ENCODE measurements around the gene SPAG5. TPM values are rescaled to one million over a fixed set of nuclear protein-coding genes. Genes with fewer than 3 reads are reported as not detected.

The SPAG5 gene
- polyA plus RNA-seq, 3 donors, result 43.3 to 59.4 (median 52.6) TPM

DNA sequence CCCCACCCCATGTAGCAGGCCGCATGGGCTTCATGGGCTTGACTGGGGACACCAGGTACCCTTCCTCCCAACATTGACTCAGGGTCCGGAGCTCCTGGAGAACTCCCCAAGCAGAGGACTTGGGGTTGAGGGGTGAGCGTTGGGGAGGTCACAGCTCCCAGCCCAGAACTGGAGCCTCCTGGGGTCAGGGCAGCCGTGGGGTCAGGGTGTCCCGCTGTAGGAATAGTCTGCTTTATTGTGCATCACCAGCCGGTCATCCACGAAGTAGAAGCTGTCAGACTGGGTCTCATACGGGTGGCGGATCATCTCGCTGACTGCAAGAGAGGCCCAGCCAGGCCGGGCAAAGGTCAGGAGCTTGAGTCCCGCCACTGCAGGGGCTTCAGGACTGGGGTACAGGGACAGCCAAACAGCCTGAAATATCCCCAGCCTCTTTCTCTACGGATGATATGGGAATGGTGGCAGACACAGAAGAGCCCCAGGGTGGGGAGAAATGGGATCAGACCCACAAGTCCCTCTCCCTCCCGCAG, 51.7 kb downstream of the SPAG5 start:
- DNase-seq (ENCODE audit: low read depth in 3 of 3, low spot score in 2 of 3), result no peak

DNA sequence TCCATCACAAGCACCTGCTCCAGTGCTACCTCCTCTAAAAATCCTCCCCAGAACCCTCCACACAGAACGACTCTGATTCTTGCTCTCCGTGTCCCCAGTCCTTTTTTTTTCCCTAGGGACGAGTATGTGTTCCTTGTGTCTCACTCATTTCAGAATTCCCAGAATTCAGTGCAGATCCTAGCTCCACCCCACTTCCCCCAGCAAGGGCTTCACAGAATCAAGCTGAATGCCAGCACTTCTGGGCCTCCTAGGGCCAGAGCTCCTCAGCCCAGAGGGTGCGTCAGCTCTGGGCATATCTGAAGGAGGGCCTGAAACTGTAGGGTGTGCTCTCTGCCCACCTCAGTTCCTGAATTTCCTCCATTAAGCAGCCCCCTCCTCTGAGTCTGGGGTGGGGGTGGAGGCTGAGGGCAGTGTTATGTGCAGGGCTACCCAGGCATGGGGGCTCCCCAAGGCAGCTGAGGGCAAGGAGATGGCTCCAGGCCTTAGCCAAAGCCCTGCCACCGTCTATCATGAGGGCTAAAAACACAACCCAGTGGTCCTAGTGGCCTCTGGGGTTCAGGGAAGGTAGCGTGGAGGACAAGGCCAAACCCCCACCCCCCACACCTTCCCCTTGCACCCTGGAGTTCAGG, 52.9 kb downstream of the SPAG5 start:
- no peak for DNase-seq (ENCODE audit: low read depth in 3 of 3, low spot score in 2 of 3)

DNA sequence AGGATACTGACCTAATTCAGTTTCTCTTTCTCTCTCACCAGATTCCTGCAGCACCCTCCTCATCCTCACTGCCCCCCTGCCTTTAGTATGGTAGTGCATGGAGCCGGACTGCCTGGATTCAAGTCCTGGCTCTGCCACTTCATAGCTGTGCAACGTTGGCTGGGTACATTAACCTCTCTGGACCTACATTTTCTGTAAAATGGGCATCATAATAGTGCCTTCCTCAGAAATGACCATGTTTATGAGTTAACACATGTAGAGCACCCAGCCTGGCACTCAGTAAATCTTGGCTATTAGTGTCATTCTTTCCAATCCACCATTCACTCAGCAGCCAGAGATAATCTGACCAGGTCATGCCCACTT, 53.7 kb downstream of the SPAG5 start:
- no peak for DNase-seq (ENCODE audit: low read depth in 3 of 3, low spot score in 2 of 3)

DNA sequence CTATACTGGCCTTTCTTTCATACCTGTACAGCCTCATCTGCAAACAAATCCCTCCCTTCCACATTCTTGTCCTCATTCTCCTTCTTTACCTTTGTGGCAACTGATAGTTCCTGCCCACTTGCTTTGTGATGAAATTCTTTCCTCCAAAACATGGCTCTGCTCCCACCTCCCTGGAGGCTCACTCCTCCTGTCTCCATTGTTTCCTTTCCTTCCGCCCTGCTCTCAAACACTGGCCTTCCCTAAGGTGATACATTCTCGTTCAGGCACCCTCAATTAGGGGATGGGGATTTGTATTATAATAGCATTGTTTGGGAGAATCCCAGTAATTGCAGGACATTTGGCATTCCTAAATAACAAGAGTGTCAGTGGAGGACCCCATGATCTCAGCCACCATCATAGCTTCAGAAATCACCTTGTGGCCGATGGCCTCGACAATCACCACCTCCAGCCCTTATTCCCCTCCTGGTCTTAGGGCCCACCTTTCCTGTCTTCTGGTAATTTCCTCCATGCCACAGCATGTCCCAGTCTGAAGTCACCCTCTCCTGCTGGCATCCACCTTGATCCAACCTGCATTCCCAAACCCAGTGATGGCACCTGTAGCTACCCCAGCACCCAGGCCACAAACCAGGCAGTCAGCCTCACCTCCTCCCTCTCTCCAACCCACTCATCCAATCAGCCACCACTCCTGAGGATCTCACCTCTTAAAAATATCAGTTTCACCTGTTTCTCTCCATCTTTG, 54.3 kb downstream of the SPAG5 start:
- no peak for DNase-seq (ENCODE audit: low read depth in 3 of 3, low spot score in 2 of 3)

DNA sequence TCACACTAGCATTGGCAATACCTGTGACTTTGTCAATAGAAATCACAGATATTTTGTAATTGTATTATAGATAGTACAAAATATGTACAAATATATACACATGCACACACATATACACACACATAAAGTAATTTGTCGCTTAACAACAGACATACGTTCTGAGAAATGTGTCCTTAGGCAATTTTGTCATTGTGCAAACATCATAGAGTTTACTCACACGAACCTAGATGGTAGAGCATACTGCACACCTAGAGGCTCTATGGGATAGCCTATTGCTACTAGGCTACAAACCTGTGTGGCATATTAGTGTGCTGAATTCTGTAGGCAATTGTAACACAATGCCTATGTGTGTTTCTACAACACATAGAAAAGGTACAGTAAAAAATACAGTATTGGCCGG, 57.4 kb downstream of the SPAG5 start:
- no peak for DNase-seq (ENCODE audit: low read depth in 3 of 3, low spot score in 2 of 3)

DNA sequence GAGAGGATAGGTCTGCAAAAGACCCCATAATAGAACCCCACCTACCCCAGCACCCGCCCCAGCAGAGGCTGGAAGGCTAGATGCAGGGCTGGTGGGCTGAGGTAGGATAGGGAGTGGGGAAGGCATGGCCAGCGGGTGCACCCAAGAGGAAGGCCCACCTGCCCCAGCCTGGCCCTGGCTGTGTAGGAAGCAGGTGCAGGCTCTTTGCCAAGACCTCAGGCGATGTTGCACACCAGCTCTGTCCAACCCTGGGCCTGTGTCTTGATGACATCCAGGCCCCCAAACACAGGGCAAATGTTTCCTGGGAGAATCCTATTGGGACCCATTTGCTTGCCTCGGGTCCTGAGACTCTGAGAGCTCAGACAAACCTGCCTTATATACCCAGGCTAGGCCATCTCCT, 58.6 kb downstream of the SPAG5 start:
- no peak for DNase-seq (ENCODE audit: low read depth in 3 of 3, low spot score in 2 of 3)

DNA sequence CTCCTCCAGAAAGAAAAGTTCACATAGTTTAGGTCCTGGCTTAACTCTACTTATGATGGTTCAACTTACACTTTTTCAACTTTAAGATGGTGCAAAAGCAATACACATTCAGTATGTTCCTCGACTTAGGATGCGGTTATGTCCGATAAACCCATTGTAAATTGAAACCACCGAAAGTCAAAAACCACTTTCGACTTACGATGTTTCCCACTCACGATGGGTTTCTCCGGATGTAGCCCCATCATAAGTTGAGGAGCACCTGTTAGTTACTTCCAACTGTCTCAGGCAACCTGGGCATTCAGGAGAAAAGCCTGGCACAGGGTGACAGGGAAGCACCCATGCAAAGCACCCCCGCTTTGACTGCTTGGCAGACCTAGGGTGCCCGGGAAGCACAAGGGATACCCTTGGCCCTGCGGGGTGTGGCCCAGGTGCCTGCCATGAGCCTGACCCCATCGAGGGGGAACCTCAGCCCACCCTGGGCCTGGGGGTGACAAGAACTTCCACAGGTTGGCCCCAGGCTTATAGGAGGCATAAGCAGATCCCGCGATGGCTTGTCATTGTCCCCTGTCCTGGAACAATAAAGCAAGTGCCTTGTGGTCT, 60.4 kb downstream of the SPAG5 start:
- DNase-seq (ENCODE audit: low read depth in 3 of 3, low spot score in 2 of 3), result no peak

DNA sequence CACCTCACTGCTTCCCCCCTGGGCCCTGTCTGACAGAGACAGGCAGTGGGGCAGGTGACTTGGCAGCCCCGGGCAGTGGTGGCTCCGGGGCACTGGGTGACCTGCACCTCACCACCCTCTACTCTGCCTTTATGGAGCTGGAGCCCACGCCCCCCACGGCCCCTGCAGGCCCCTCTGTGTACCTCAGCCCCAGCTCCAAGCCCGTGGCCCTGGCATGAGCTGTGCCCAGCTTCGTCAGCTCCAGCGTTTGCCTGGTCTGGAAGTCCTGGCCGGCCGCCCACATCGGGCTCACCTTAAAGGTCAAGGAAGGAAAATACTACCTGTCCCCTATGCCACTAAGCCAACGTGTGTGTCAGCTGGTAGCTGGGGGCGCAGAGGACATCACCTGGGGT, 61.6 kb downstream of the SPAG5 start:
- DNase-seq (ENCODE audit: low read depth in 3 of 3, low spot score in 2 of 3), result no peak

DNA sequence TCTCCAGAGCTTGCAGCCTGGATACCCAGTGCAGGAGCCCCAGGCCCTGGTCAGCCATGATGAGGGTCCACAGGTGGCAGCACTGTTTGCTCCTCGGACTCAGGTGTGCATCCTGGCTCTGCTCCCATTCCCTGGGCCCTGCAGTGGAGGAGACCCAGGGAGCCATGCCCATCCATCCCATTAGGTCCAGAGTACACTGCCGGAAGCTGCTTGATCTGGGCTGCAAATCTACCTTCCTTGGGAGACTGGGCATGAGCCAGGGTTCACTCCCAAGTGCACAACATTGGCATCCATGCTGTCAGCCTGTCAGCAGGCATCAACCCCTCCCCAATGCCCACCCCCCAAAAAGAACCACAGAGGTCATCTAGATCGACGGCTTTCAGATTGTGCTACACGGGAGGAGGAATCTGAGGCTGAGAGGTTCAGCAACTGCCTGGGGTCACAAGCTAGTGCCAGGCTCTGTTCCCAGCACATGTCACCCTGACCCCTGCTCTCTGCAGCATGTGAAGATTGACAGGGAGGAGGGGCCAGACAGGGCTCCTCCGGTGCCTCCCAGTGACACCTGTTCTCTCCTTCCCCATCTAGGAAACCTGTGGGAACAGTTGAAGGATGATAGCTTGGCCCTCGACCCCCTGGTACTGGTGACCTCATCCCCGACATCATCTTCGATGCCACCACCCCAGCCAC, 62.1 kb downstream of the SPAG5 start:
- no peak for DNase-seq (ENCODE audit: low read depth in 3 of 3, low spot score in 2 of 3)

DNA sequence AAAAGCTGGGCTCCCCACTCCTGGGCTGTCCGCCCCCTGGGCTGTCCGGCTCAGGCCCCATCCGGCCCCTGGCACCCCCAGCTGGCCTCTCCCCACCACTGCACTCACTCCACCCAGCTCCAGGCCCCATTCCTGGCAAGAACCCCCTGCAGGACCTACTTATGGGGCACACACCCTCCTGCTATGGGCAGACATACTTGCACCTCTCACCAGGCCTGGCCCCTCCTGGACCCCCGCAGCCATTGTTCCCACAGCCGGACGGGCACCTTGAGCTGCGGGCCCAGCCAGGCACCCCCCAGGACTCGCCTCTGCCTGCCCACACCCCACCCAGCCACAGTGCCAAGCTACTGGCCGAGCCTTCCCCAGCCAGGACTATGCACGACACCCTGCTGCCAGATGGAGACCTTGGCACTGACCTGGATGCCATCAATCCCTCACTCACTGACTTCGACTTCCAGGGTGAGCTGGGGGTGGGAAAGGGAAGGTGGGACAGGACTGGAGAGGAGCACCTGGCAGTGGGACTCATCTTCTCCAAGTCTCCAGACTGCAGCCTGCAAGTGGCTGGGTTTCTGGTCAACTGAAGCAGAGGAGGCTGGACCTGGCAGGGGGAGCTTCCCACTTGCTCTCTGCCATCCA, 64.0 kb downstream of the SPAG5 start:
- DNase-seq (ENCODE audit: low read depth in 3 of 3, low spot score in 2 of 3), result no peak

DNA sequence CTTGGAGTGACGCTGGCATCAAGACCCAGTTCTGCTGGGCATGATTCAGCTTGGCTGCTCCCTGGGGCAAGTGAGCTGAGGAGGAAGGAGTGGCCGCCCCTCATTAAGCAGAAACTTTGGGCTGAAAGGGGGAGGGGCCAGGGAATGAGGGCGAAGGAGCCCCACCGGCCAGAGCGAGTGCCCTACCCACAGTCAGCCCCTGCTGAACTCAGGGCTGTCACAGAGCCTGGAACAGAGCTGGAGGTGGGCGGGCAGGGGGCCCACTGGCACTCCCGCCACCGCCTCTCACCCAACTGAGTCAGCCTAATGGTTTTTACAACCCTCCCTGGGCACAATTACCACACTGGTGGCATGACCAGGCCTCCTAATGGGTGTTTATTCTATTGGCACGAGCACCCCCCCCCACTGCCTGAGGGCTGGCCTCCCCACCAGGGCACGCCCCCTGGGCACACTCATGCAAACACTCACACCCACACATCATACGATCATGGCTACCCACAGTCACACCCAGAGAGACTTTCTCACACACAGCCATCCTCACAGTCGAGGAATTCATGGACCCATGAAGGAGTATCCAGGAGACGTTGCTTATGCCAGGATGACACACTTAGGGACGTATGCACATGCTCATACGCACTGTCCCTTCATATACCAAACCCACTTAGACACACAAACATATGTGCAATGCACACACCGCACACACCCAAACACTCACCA, 65.6 kb downstream of the SPAG5 start:
- DNase-seq (ENCODE audit: low read depth in 3 of 3, low spot score in 2 of 3), result no peak

DNA sequence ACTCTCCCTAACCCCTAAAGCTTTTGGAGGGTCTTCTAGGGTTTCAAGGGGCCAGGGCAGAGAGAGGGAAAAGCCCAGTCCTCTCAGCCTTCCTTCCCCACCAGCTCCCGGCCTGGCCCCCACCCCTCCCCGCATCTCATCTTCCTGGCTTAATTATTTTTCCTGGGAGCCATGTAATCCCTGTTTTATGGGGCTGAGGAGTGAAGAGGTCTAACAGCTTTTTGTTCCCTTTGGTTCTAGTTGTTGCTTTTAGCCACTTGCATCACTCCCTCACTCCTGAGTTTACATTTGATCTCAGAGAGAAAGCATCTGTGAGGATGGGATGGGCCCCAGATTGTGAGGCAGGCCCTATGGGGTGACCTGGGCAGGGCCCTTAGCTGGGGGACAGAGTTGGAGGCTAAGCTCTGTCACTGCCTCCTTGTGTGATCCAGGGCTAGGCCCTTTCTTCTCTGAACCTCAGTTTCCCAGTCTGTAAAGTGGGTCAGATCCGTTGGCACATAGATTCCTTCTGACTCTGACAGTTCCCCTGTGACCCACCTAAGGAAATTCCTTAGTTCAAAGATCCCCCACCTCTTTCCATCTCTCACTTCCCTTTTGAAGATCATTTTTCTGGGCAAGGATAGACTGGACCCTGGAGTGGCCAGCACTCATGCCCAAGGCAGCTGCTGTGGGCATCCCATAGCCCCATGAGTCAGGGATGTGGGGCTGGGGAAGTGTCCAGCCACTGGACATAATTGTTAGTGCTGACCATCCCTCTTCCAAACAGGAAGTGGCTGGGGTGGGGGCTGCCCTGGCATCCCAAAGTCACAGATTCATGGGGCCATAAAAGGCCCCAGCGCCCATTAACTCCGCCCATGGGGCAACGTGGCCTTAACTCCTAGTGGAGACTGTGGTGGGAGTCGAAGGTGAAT, 66.5 kb downstream of the SPAG5 start:
- DNase-seq (ENCODE audit: low read depth in 3 of 3, low spot score in 2 of 3), result no peak

DNA sequence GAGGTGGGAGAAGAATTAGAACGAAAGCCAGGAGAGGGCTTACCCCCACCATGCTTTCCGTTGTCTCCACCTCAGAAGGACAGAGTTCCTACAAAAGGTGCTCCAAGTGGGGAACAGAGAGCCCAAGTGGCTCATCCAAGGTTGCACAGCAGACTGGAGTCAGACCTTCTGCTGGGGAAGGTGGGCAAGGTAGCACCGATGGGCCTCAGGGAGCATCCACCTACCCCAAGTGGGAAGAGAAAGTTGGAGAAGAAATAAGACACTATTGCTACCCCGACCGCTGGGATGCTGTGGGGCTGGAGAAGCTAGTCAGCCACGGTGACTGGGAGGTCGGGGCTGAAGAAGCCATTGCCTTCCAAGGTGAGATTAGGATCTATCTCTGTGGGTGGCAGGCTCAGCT, 67.9 kb downstream of the SPAG5 start:
- no peak for DNase-seq (ENCODE audit: low read depth in 3 of 3, low spot score in 2 of 3)

DNA sequence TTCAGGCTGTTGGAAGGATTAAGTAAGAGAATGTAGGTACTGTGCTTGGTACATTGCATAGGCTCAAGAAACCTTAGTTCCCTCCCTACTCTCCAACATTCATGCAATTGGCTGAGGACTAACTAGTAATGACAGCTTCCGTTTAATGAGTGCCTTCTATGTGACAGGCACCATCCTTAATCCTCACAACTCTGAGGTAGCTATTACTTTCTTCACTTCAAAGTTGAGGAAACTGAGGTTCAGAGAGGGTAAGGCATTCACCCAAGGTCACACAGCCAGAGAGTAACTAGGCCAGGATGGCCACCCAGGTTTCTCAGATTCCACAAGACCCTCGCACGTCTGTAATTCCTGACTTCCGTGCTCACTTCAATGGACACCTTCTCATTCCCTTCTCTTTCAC, 68.6 kb downstream of the SPAG5 start:
- no peak for DNase-seq (ENCODE audit: low read depth in 3 of 3, low spot score in 2 of 3)

DNA sequence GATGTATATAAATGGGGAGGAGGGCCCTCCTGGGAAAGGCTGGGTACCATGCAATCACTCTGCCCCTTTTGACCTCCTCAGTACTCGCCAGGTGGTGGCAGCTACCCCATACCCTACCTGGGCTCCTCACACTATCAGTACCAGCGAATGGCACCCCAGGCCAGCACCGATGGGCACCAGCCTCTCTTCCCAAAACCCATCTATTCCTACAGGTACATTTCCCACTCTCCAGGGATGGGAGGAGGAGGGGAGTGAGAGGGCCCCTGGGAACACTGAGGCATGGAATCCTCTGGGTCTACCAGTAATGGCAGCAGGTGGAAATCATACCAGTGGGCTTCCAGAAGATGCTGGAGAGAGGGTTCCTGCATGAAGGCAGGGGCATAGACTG, 69.8 kb downstream of the SPAG5 start:
- no peak for DNase-seq (ENCODE audit: low read depth in 3 of 3, low spot score in 2 of 3)

DNA sequence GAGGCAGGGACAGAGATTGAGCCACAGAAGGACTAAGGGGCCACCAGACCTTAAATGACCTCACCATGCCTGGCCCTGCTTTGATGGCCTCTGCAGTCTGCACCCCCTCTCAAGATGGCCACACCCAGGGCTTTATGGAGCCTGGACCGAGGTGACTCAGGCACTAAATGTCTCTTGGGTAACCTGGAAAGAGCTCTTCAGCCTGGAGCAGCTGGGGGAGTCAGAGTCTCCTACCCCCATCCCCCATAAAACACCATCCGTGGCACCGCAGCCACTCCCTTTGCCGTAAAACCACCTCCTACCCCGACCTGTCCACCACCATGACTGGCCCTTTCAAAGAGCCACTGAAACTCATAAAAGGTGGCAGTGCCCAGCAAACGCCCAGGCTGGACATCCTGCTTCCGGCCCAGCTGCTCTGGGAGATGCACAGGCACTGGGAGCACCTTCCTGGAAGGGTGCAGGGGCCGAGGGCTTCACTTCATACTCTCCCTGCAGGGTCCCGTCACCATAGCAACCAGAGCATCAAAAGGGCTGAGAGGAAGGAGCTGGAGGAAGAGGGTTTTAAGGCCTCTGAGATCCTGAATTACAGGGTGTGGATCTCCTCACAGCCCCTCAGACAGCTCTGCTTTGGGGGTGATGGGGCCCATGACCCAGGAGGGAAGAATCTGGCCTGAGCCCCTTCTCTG, 70.4 kb downstream of the SPAG5 start:
- no peak for DNase-seq (ENCODE audit: low read depth in 3 of 3, low spot score in 2 of 3)

DNA sequence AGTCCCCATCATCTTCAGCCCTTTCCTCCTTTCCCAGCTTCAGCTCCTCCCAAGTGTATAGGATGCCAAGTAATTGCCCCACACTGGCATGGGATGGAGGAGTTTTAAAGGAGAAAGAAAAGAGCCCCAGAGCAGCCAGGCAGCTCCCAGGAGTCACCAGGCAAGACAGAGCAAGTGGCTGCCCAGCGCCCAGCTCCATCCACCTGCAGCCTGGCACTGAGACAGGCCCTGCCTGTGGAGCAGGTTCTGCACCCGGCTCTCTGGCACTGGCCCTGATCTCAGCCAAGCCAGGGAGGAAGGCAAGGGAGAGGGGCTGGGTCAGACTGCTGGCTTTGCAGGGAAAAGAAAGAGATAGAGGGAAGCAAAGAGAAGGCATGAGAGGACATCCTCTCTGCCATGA, 71.0 kb downstream of the SPAG5 start:
- DNase-seq (ENCODE audit: low read depth in 3 of 3, low spot score in 2 of 3), result no peak

All from right renal cortex interstitium (tissue), 3 donors.